Adrenal gland (tissue), 12 donors: Measurements from ENCODE around the gene RASAL1. TPM values are rescaled to one million over a fixed set of nuclear protein-coding genes. Genes with fewer than 3 reads are reported as not detected.

Experiments
- DNase-seq, 7 donors: peaks; one replicate each; pipeline ENCODE4 v3.0.0-alpha.2; 2019 to 2020
- H3K27ac ChIP-seq, 5 donors: fragments of 200-600 bp; sonication (generic) in 4 of 5; 1 replicate in 3 of 5; 2 replicates in 2 of 5; pipeline versions ENCODE4 v1.5.1 to v1.8.0; 2016 to 2020; ENCODE audit warnings: mild to moderate bottlenecking in 1 of 5
- H3K27me3 ChIP-seq: fragments of 200-600 bp; 2 replicates; pipeline ENCODE4 v1.8.0; 2021
- H3K36me3 ChIP-seq, 2 donors: fragments of 200-600 bp; replicated peaks in 1 of 2; 1 replicate in 1 of 2; 2 replicates in 1 of 2; pipeline versions ENCODE4 v1.5.1 to v1.8.0; 2018 to 2022
- H3K4me1 ChIP-seq, 2 donors: fragments of 200-600 bp; replicated peaks in 1 of 2; 1 replicate in 1 of 2; 2 replicates in 1 of 2; pipeline versions ENCODE4 v1.5.1 to v1.8.0; 2018 to 2021
- H3K4me3 ChIP-seq, 4 donors: fragments of 200-600 bp; sonication (generic) in 3 of 4; one replicate each; pipeline ENCODE4 v1.5.1; 2016 to 2018
- H3K9me3 ChIP-seq, 3 donors: fragments of 200-600 bp; sonication (generic) in 1 of 3; replicated peaks in 1 of 3; 1 replicate in 2 of 3; 2 replicates in 1 of 3; pipeline versions ENCODE4 v1.5.1 to v1.8.0; 2016 to 2021
- CTCF ChIP-seq, 6 experiments: fragments of 450-650 bp in 4 of 6; fragments of 200-600 bp in 2 of 6; sonication (generic) in 1 of 6; IDR thresholded peaks; 1 replicate in 5 of 6; 2 replicates in 1 of 6; pipeline versions ENCODE4 v1.5.1 to v1.8.0; 2016 to 2021; ENCODE audit warnings: antibody characterized with exemption in 6 of 6, mild to moderate bottlenecking in 2 of 6, moderate library complexity in 1 of 6
- POLR2A ChIP-seq, 2 donors: fragments of 450-650 bp; IDR thresholded peaks; one replicate each; pipeline ENCODE4 v1.6.1; 2017; ENCODE audit warnings: antibody characterized with exemption in 2 of 2, mild to moderate bottlenecking in 2 of 2, moderate library complexity in 1 of 2
- WGBS, 4 donors: extraction: QIAGEN DNeasy Blood & Tissue Kit in 2 of 4; methylation state at CpG; one replicate each; pipeline versions ENCODE4 v1.1.5 to v1.1.7; 2013 to 2017; 5-methylcytosine and 5-hydroxymethylcytosine counted together
- intact Hi-C, 2 donors: fragments of 100-400 bp; cut with DNase I; formaldehyde crosslinking; loops; one replicate each; pipeline versions ENCODE4 v1.14.1 to v1.15.0; 2022 to 2023
- polyA plus RNA-seq, 3 donors: library from polyadenylated mRNA; stranded (reverse); fragments of 200-250 nt in 2 of 3; fragments of 350-450 nt in 1 of 3; fragmentation: Illumina TruSeq in 1 of 3; extraction: RNeasy Lipid Tissue Mini Kit (QIAGEN cat#74804) in 1 of 3; gene quantifications; one replicate each; pipeline ENCODE4 v1.2.3, GENCODE V29; 2013 to 2014
- total RNA-seq, 9 donors: library from RNA; depleted of rRNA in 4 of 9; stranded (reverse); fragments of >200 nt in 4 of 9; fragments of 120-200 nt in 1 of 9; fragmentation: NEBNext Ultra II Directional in 1 of 9; extraction: Animal tissue kit (Norgen Biotek cat#: 25700) in 1 of 9; gene quantifications; one replicate each; pipeline versions ENCODE4 v1.1.0 to v1.2.4, GENCODE V29; 2013 to 2023
- donor health status: healthy with polysubstance abuse.
- donor health status: Bipolar disorder and iron deficiency.
- donor health status: DM: yes; HTN: yes; CAD: no.
- donor health status: DM: no; HTN: no; CAD: no.
- donor health status: DM: no; HTN: no; CAD: no.
- donor health status: DM: yes; HTN: yes; CAD: no.

Gene RASAL1
- total and polyA plus RNA-seq, 12 donors: 22.6 to 90.4 (median 43.3) TPM

- TF ChIP-seq CTCF (IDR thresholded peaks at IDR 0.05) (no peak), POLR2A (IDR thresholded peaks at IDR 0.05) (no peak)
- Histone ChIP-seq H3K27me3 (no peaks in the 10 kb centered on the region), H3K9me3 (no peaks in the 10 kb centered on the region), H3K4me1 (peaks cover 8 to 9% of the 10 kb centered on the region in 2 donors), H3K36me3 (no peaks in the 10 kb centered on the region), H3K27ac (no peak overlapping the region), H3K4me3 (no peak overlapping the region)
- DNase-seq: no peak
- intact Hi-C loops: no loop called here
- WGBS, 4 donors: 78 to 84% (median 82%) methylated on average over 18 to 39 of the region's 39 CpGs
Measured at GRCh38 chr12:113112043-113112899, 23.3 kb downstream of the RASAL1 start.

- H3K36me3 ChIP-seq: no peaks in the 10 kb centered on the region
- 84 to 91% (median 86%) methylated on average over 3 of the region's 3 CpGs for WGBS, 4 donors
- intact Hi-C loops: no loop called here
- peaks cover 5 to 9% of the 10 kb centered on the region in 2 donors for H3K4me1 ChIP-seq
- H3K27me3 ChIP-seq: no peaks in the 10 kb centered on the region
- no peaks in the 10 kb centered on the region for H3K9me3 ChIP-seq
- no peak overlapping the region for H3K4me3 ChIP-seq
- no peak for DNase-seq
- TF ChIP-seq POLR2A (IDR thresholded peaks at IDR 0.05) (no peak), CTCF (IDR thresholded peaks at IDR 0.05) (no peak)
- no peak overlapping the region for H3K27ac ChIP-seq
Measured at GRCh38 chr12:113111247-113111646, 24.3 kb downstream of the RASAL1 start.

GRCh38 chr12:113109872-113110599 is 25.5 kb downstream of the RASAL1 start:
- WGBS, 4 donors: 66 to 82% (median 75%) methylated on average over 4 to 7 of the region's 7 CpGs

More at GRCh38 chr12:113109872-113110599, 25.5 kb downstream of the RASAL1 start:
- Histone ChIP-seq H3K36me3 (no peaks in the 10 kb centered on the region), H3K4me1 (no peaks in the 10 kb centered on the region), H3K9me3 (no peaks in the 10 kb centered on the region), H3K4me3 (no peak overlapping the region), H3K27ac (no peak overlapping the region), H3K27me3 (no peaks in the 10 kb centered on the region)
- intact Hi-C loops: no loop called here
- TF ChIP-seq POLR2A (IDR thresholded peaks at IDR 0.05): no peak
- TF ChIP-seq CTCF (IDR thresholded peaks at IDR 0.05): no peak
- DNase-seq: no peak
